CD4-positive, alpha-beta T cell treated with Interferon alpha-2 for 1 hour (primary cell): ENCODE measurements around the gene KRTAP10-1.

Experiments
- DNase-seq, 2 donors: peaks; one replicate each; pipeline ENCODE4 v3.0.0-alpha.2; 2020 to 2022

KRTAP10-1 gene

GRCh38 chr21:44527156-44527982, 12.6 kb downstream of the KRTAP10-1 start:
- no peak for DNase-seq

GRCh38 chr21:44526096-44526997, 13.6 kb downstream of the KRTAP10-1 start:
- no peak for DNase-seq

GRCh38 chr21:44525391-44526095, 14.5 kb downstream of the KRTAP10-1 start:
- DNase-seq: no peak

- DNase-seq: no peak
Observed at GRCh38 chr21:44524414-44525371, 15.3 kb downstream of the KRTAP10-1 start.

- no peak for DNase-seq
Observed at GRCh38 chr21:44523567-44524413, 16.2 kb downstream of the KRTAP10-1 start.

- no peak for DNase-seq
Observed at GRCh38 chr21:44522753-44523204, 17.2 kb downstream of the KRTAP10-1 start.

GRCh38 chr21:44521928-44522752, 17.9 kb downstream of the KRTAP10-1 start:
- DNase-seq: no peak

- no peak for DNase-seq
Observed at GRCh38 chr21:44521301-44521927, 18.6 kb downstream of the KRTAP10-1 start.

- DNase-seq: no peak
Observed at GRCh38 chr21:44520326-44521300, 19.4 kb downstream of the KRTAP10-1 start.

- DNase-seq: no peak
Observed at GRCh38 chr21:44519346-44520325, 20.4 kb downstream of the KRTAP10-1 start.

- no peak for DNase-seq
Observed at GRCh38 chr21:44518686-44519085, 21.3 kb downstream of the KRTAP10-1 start.

GRCh38 chr21:44517175-44517899, 22.7 kb downstream of the KRTAP10-1 start:
- no peak for DNase-seq

- DNase-seq: no peak
Observed at GRCh38 chr21:44516828-44517174, 23.2 kb downstream of the KRTAP10-1 start.

- DNase-seq: no peak
Observed at GRCh38 chr21:44516342-44516741, 23.7 kb downstream of the KRTAP10-1 start.

- no peak for DNase-seq
Observed at GRCh38 chr21:44515359-44516165, 24.4 kb downstream of the KRTAP10-1 start.
